Measurements from ENCODE around the gene ECI1. TPM values are rescaled to one million over a fixed set of nuclear protein-coding genes. Genes with fewer than 3 reads are reported as not detected.
"Not testable (repeated sequence)": the region's sequence is repeated elsewhere in the genome, so short reads cannot be mapped to it uniquely, and the experiment has no call there.

Gene ECI1
- total RNA-seq, 1 donor: 10.5 TPM

- Histone ChIP-seq H3K4me3 (ENCODE audit: low read length) (no peak overlapping the region), H3K27me3 (ENCODE audit: insufficient read depth, low read length) (no peaks in the 10 kb centered on the region)
Measured at GRCh38 chr16:2206420-2206779, 45.0 kb downstream of the ECI1 start.

GRCh38 chr16:2205967-2206313 is 45.4 kb downstream of the ECI1 start:
- Histone ChIP-seq H3K9me3 (ENCODE audit: low read depth, low read length) (no peaks in the 10 kb centered on the region), H3K27me3 (ENCODE audit: insufficient read depth, low read length) (no peaks in the 10 kb centered on the region), H3K4me3 (ENCODE audit: low read length) (peak overlapping the region; percentile 79), H3K4me1 (ENCODE audit: insufficient read depth, low read length) (peaks cover 22% of the 10 kb centered on the region)

More at GRCh38 chr16:2206420-2206779, 45.0 kb downstream of the ECI1 start:
- Histone ChIP-seq H3K4me1 (ENCODE audit: insufficient read depth, low read length) (peaks cover 22% of the 10 kb centered on the region), H3K9me3 (ENCODE audit: low read depth, low read length) (no peaks in the 10 kb centered on the region)

- Histone ChIP-seq H3K27me3 (ENCODE audit: insufficient read depth, low read length) (no peaks in the 10 kb centered on the region), H3K4me3 (ENCODE audit: low read length) (peak within 1 kb of the TSS; percentile 79), H3K9me3 (ENCODE audit: low read depth, low read length) (no peaks in the 10 kb centered on the region), H3K4me1 (ENCODE audit: insufficient read depth, low read length) (peaks cover 22% of the 10 kb centered on the region)
Measured at GRCh38 chr16:2205104-2205966, 46.1 kb downstream of the ECI1 start, which contains the start of gene MLST8. Gene MLST8 (plus strand): TSS chr16:2205454. CDS start chr16:2206086, 632 bp downstream.

- H3K9me3 ChIP-seq (ENCODE audit: low read depth, low read length): no peaks in the 10 kb centered on the region
- H3K4me1 ChIP-seq (ENCODE audit: insufficient read depth, low read length): peaks cover 22% of the 10 kb centered on the region
- peak overlapping the region; percentile 79 for H3K4me3 ChIP-seq (ENCODE audit: low read length)
- no peaks in the 10 kb centered on the region for H3K27me3 ChIP-seq (ENCODE audit: insufficient read depth, low read length)
Measured at GRCh38 chr16:2204416-2205103, 46.8 kb downstream of the ECI1 start.

- not testable (repeated sequence) for H3K9me3 ChIP-seq (ENCODE audit: low read depth, low read length); H3K27me3 ChIP-seq (ENCODE audit: insufficient read depth, low read length); H3K4me3 ChIP-seq (ENCODE audit: low read length)
- H3K4me1 ChIP-seq (ENCODE audit: insufficient read depth, low read length): peaks cover 22% of the 10 kb centered on the region
Measured at GRCh38 chr16:2203119-2203688, 48.2 kb downstream of the ECI1 start.

GRCh38 chr16:2200313-2200712 is 51.1 kb downstream of the ECI1 start:
- no peak overlapping the region for H3K4me3 ChIP-seq (ENCODE audit: low read length)
- H3K9me3 ChIP-seq (ENCODE audit: low read depth, low read length): no peaks in the 10 kb centered on the region
- peaks cover 15% of the 10 kb centered on the region for H3K4me1 ChIP-seq (ENCODE audit: insufficient read depth, low read length)
- H3K27me3 ChIP-seq (ENCODE audit: insufficient read depth, low read length): peaks cover 25% of the 10 kb centered on the region

- H3K4me3 ChIP-seq (ENCODE audit: low read length): no peak overlapping the region
- H3K9me3 ChIP-seq (ENCODE audit: low read depth, low read length): no peaks in the 10 kb centered on the region
- H3K4me1 ChIP-seq (ENCODE audit: insufficient read depth, low read length): peaks cover 16% of the 10 kb centered on the region
- peaks cover 32% of the 10 kb centered on the region for H3K27me3 ChIP-seq (ENCODE audit: insufficient read depth, low read length)
Measured at GRCh38 chr16:2199621-2200139, 51.7 kb downstream of the ECI1 start.

- no peaks in the 10 kb centered on the region for H3K9me3 ChIP-seq (ENCODE audit: low read depth, low read length)
- H3K4me1 ChIP-seq (ENCODE audit: insufficient read depth, low read length): peaks cover 11% of the 10 kb centered on the region
- H3K27me3 ChIP-seq (ENCODE audit: insufficient read depth, low read length): peaks cover 33% of the 10 kb centered on the region
- H3K4me3 ChIP-seq (ENCODE audit: low read length): no peak overlapping the region
Measured at GRCh38 chr16:2199095-2199494, 52.3 kb downstream of the ECI1 start.

GRCh38 chr16:2198283-2198682 is 53.1 kb downstream of the ECI1 start:
- Histone ChIP-seq H3K9me3 (ENCODE audit: low read depth, low read length) (no peaks in the 10 kb centered on the region), H3K4me1 (ENCODE audit: insufficient read depth, low read length) (peaks cover 11% of the 10 kb centered on the region), H3K4me3 (ENCODE audit: low read length) (no peak overlapping the region), H3K27me3 (ENCODE audit: insufficient read depth, low read length) (peaks cover 33% of the 10 kb centered on the region)

- H3K4me1 ChIP-seq (ENCODE audit: insufficient read depth, low read length): peaks cover 11% of the 10 kb centered on the region
- H3K9me3 ChIP-seq (ENCODE audit: low read depth, low read length): no peaks in the 10 kb centered on the region
- H3K4me3 ChIP-seq (ENCODE audit: low read length): no peak overlapping the region
- peaks cover 33% of the 10 kb centered on the region for H3K27me3 ChIP-seq (ENCODE audit: insufficient read depth, low read length)
Measured at GRCh38 chr16:2197765-2198164, 53.6 kb downstream of the ECI1 start.

GRCh38 chr16:2196981-2197511 is 54.3 kb downstream of the ECI1 start:
- Histone ChIP-seq H3K4me1 (ENCODE audit: insufficient read depth, low read length) (peaks cover 11% of the 10 kb centered on the region), H3K4me3 (ENCODE audit: low read length) (no peak overlapping the region), H3K27me3 (ENCODE audit: insufficient read depth, low read length) (peaks cover 33% of the 10 kb centered on the region), H3K9me3 (ENCODE audit: low read depth, low read length) (no peaks in the 10 kb centered on the region)

GRCh38 chr16:2196162-2196980 is 55.0 kb downstream of the ECI1 start, which contains the start of gene CASKIN1:
Gene CASKIN1 (minus strand): TSS chr16:2196605. CDS start chr16:2196432, 173 bp downstream.
- Histone ChIP-seq H3K4me1 (ENCODE audit: insufficient read depth, low read length) (peaks cover 11% of the 10 kb centered on the region), H3K4me3 (ENCODE audit: low read length) (no peak within 1 kb of the TSS), H3K9me3 (ENCODE audit: low read depth, low read length) (no peaks in the 10 kb centered on the region), H3K27me3 (ENCODE audit: insufficient read depth, low read length) (peaks cover 33% of the 10 kb centered on the region)

- H3K9me3 ChIP-seq (ENCODE audit: low read depth, low read length): no peaks in the 10 kb centered on the region
- H3K27me3 ChIP-seq (ENCODE audit: insufficient read depth, low read length): peaks cover 33% of the 10 kb centered on the region
- H3K4me3 ChIP-seq (ENCODE audit: low read length): no peak overlapping the region
- peaks cover 11% of the 10 kb centered on the region for H3K4me1 ChIP-seq (ENCODE audit: insufficient read depth, low read length)
Measured at GRCh38 chr16:2195322-2196161, 55.8 kb downstream of the ECI1 start.
